OCI-LY1 (cell line): ENCODE measurements around the gene SNRPD3.

Source experiments
- H2AFZ ChIP-seq: fragments of 200-600 bp; sonication (generic), shearing (Covaris generic); 2 replicates; pipeline ENCODE4 v1.6.0; 2014; ENCODE audit warnings: antibody characterized with exemption, mild to moderate bottlenecking, low read length
- H3F3A ChIP-seq: fragments of 200-600 bp; sonication (generic), shearing (Covaris generic); 2 replicates; pipeline ENCODE4 v1.6.0; 2014; ENCODE audit warnings: mild to moderate bottlenecking, antibody characterized with exemption, low read length, moderate library complexity; ENCODE audit not compliant: insufficient read depth
- H3K27ac ChIP-seq: fragments of 200-600 bp; sonication (generic); 2 replicates; pipeline ENCODE4 v1.5.1; 2014; ENCODE audit warnings: low read length, mixed run types, mild to moderate bottlenecking, low read depth; ENCODE audit not compliant: poor library complexity, severe bottlenecking
- H3K27me3 ChIP-seq: fragments of 200-600 bp; sonication (generic); 2 replicates; pipeline ENCODE4 v1.6.0; 2014; ENCODE audit warnings: antibody characterized with exemption, mild to moderate bottlenecking, low read length, moderate library complexity; ENCODE audit not compliant: insufficient read depth
- H3K36me3 ChIP-seq: fragments of 200-600 bp; sonication (generic); 2 replicates; pipeline ENCODE4 v1.6.1; 2014; ENCODE audit warnings: mild to moderate bottlenecking, antibody characterized with exemption, low read length, moderate library complexity, mixed read lengths; ENCODE audit not compliant: insufficient read depth
- H3K4me1 ChIP-seq: fragments of 200-600 bp; sonication (generic); 2 replicates; pipeline ENCODE4 v1.5.1; 2014; ENCODE audit warnings: mild to moderate bottlenecking, low read length, moderate library complexity; ENCODE audit not compliant: insufficient read depth, severe bottlenecking
- H3K4me2 ChIP-seq: fragments of 200-600 bp; sonication (generic), shearing (Covaris generic); 2 replicates; pipeline ENCODE4 v1.6.1; 2014; ENCODE audit warnings: low read length
- H3K4me3 ChIP-seq: fragments of 200-600 bp; sonication (generic); 2 replicates; pipeline ENCODE4 v1.5.1; 2014; ENCODE audit warnings: low read length, low read depth, mild to moderate bottlenecking, mixed read lengths; ENCODE audit not compliant: poor library complexity, severe bottlenecking
- H3K79me2 ChIP-seq: fragments of 200-600 bp; shearing (Covaris generic); 2 replicates; pipeline ENCODE4 v1.6.1; 2016; ENCODE audit warnings: mixed run types, low read length, mixed read lengths; ENCODE audit not compliant: insufficient read depth
- H3K9ac ChIP-seq: fragments of 200-600 bp; sonication (generic), shearing (Covaris generic); 2 replicates; pipeline ENCODE4 v1.6.1; 2014; ENCODE audit warnings: mild to moderate bottlenecking, low read length, mixed read lengths
- H3K9me2 ChIP-seq: fragments of 200-600 bp; sonication (generic), shearing (Covaris generic); 2 replicates; pipeline ENCODE4 v1.6.1; 2014; ENCODE audit warnings: low read depth, mild to moderate bottlenecking, low read length, mixed read lengths
- H3K9me3 ChIP-seq: fragments of 200-600 bp; shearing (Covaris generic); 2 replicates; pipeline ENCODE4 v1.6.1; 2014; ENCODE audit warnings: low read length, mixed read lengths
- H4K20me1 ChIP-seq: fragments of 200-600 bp; sonication (generic), shearing (Covaris generic); 2 replicates; pipeline ENCODE4 v1.6.0; 2016; ENCODE audit warnings: mild to moderate bottlenecking, low read length; ENCODE audit not compliant: insufficient read depth
- EZH2 ChIP-seq: fragments of 200-600 bp; sonication (generic), shearing (Covaris generic); IDR thresholded peaks from 2 replicates; pipeline ENCODE4 v1.8.0; 2017; ENCODE audit warnings: borderline replicate concordance, mixed run types, mild to moderate bottlenecking, antibody characterized with exemption, low read length, moderate library complexity, mixed read lengths
- TF ChIP-seq, protein P1 (sequence below): fragments of 200-600 bp; sonication (generic), shearing (Covaris generic); IDR thresholded peaks from 2 replicates; pipeline ENCODE4 v1.5.1; 2017; ENCODE audit warnings: mild to moderate bottlenecking, antibody characterized with exemption, low read length, moderate library complexity, mixed read lengths

The SNRPD3 gene

DNA sequence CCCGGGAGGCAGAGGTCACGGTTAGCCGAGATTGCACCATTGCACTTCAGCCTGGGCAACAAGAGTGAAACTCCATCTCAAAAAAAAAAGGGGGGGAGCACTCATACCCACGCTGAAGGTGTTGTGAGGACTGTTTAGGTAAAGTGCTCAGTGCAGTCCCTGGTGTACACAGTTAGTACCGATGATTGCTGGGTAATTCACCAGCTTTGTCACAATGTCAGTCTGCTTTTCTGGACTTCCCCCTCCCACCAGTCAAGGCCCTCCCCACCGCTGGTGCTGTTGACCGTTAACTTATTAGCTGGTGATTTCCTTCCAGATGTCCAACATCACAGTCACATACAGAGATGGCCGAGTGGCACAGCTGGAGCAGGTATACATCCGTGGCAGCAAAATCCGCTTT is 11.9 kb downstream of the SNRPD3 start:
- Histone ChIP-seq H3K27ac (no peak overlapping the region), H3K36me3 (peaks cover 90% of the 10 kb centered on the region), H3K4me1 (no peaks in the 10 kb centered on the region), H3K4me2 (no peak overlapping the region), H3K79me2 (peaks cover 32% of the 10 kb centered on the region), H3K27me3 (no peaks in the 10 kb centered on the region), H2AFZ (no peak overlapping the region), H3K9ac (no peak overlapping the region), H3K4me3 (no peak overlapping the region), H3F3A (no peaks in the 10 kb centered on the region), H3K9me3 (no peaks in the 10 kb centered on the region), H3K9me2 (no peaks in the 10 kb centered on the region), H4K20me1 (no peaks in the 10 kb centered on the region; the same call in 1 of the 2 replicates)
- TF ChIP-seq, protein P1, sequence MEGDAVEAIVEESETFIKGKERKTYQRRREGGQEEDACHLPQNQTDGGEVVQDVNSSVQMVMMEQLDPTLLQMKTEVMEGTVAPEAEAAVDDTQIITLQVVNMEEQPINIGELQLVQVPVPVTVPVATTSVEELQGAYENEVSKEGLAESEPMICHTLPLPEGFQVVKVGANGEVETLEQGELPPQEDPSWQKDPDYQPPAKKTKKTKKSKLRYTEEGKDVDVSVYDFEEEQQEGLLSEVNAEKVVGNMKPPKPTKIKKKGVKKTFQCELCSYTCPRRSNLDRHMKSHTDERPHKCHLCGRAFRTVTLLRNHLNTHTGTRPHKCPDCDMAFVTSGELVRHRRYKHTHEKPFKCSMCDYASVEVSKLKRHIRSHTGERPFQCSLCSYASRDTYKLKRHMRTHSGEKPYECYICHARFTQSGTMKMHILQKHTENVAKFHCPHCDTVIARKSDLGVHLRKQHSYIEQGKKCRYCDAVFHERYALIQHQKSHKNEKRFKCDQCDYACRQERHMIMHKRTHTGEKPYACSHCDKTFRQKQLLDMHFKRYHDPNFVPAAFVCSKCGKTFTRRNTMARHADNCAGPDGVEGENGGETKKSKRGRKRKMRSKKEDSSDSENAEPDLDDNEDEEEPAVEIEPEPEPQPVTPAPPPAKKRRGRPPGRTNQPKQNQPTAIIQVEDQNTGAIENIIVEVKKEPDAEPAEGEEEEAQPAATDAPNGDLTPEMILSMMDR: no peak
- TF ChIP-seq EZH2: no peak

DNA sequence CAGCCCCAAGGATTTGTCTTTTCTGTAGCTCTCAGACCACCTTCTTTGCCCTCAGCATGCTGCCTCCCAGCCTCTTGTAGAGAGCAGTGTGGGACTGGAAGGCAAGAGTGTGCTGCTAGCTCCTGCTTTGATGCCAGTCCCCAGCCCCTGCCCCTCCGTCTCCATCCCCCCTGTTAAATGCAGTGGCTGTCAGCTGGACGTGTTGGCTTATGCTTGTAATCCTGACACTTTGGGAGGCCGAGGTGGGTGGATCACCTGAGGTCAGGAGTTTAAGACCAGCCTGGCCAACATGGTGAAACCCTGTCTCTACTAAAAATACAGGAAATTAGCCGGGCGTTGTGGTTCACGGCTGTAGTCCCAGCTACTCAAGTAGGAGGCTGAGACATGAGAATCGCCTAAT is 15.5 kb downstream of the SNRPD3 start:
- H3K9ac ChIP-seq: no peak overlapping the region
- no peak for TF ChIP-seq EZH2
- TF ChIP-seq, protein P1: no peak
- no peaks in the 10 kb centered on the region for H3K79me2 ChIP-seq
- H2AFZ ChIP-seq: no peak overlapping the region
- no peaks in the 10 kb centered on the region; the same call in 1 of the 2 replicates for H4K20me1 ChIP-seq
- H3K27me3 ChIP-seq: no peaks in the 10 kb centered on the region
- no peaks in the 10 kb centered on the region for H3K9me3 ChIP-seq
- peaks cover 85% of the 10 kb centered on the region for H3K36me3 ChIP-seq
- H3K4me2 ChIP-seq: no peak overlapping the region
- no peaks in the 10 kb centered on the region for H3K4me1 ChIP-seq
- no peak overlapping the region for H3K4me3 ChIP-seq
- no peak overlapping the region for H3K27ac ChIP-seq
- no peaks in the 10 kb centered on the region for H3F3A ChIP-seq
- no peaks in the 10 kb centered on the region for H3K9me2 ChIP-seq

GRCh38 chr22:24576778-24577177 is 21.0 kb downstream of the SNRPD3 start:
- H4K20me1 ChIP-seq: no peaks in the 10 kb centered on the region
- H3K4me2 ChIP-seq: no peak overlapping the region
- no peak overlapping the region for H3K4me3 ChIP-seq
- no peak overlapping the region for H3K27ac ChIP-seq
- TF ChIP-seq, protein P1: no peak
- no peak for TF ChIP-seq EZH2
- no peaks in the 10 kb centered on the region for H3K4me1 ChIP-seq
- H3K9me3 ChIP-seq: no peaks in the 10 kb centered on the region
- no peak overlapping the region for H2AFZ ChIP-seq
- no peaks in the 10 kb centered on the region for H3K79me2 ChIP-seq
- H3F3A ChIP-seq: no peaks in the 10 kb centered on the region
- peaks cover 49% of the 10 kb centered on the region for H3K36me3 ChIP-seq
- H3K9ac ChIP-seq: no peak overlapping the region
- no peaks in the 10 kb centered on the region for H3K27me3 ChIP-seq
- H3K9me2 ChIP-seq: no peaks in the 10 kb centered on the region
